HG02938 (cell line): ENCODE measurements around the gene CNTN2.

ENCODE experiments used
- ATAC-seq: cut with Tn5 transposase; IDR thresholded peaks from one replicate; pipeline ENCODE4 v1.9.1; 2021; ENCODE audit warnings: mild to moderate bottlenecking, moderate library complexity; ENCODE audit not compliant: unreplicated experiment

Gene CNTN2

GRCh38 chr1:205071028-205071409 is 28.0 kb downstream of the CNTN2 start:
- no peak for ATAC-seq

GRCh38 chr1:205071801-205072200 is 28.8 kb downstream of the CNTN2 start:
- ATAC-seq, result no peak

GRCh38 chr1:205072286-205072685 is 29.3 kb downstream of the CNTN2 start:
- ATAC-seq, result no peak

GRCh38 chr1:205072881-205073280 is 29.9 kb downstream of the CNTN2 start:
- no peak for ATAC-seq

- ATAC-seq, result no peak
Measured at GRCh38 chr1:205073511-205073910, 30.5 kb downstream of the CNTN2 start.

GRCh38 chr1:205074084-205074483 is 31.1 kb downstream of the CNTN2 start:
- ATAC-seq, result no peak

- no peak for ATAC-seq
Measured at GRCh38 chr1:205074513-205074912, 31.5 kb downstream of the CNTN2 start.

- ATAC-seq, result no peak
Measured at GRCh38 chr1:205075642-205076155, 32.7 kb downstream of the CNTN2 start.

GRCh38 chr1:205076245-205076761 is 33.3 kb downstream of the CNTN2 start:
- ATAC-seq, result no peak

- no peak for ATAC-seq
Measured at GRCh38 chr1:205077158-205077933, 34.3 kb downstream of the CNTN2 start.

GRCh38 chr1:205077934-205078311 is 34.9 kb downstream of the CNTN2 start:
- ATAC-seq, result no peak

- ATAC-seq, result no peak
Measured at GRCh38 chr1:205082431-205082830, 39.4 kb downstream of the CNTN2 start.

GRCh38 chr1:205084360-205084759 is 41.3 kb downstream of the CNTN2 start, which contains the start of gene TMEM81:
TMEM81 (minus strand) TSS chr1:205084460; CDS start chr1:205084320, 140 bp downstream.
- ATAC-seq, result no peak

GRCh38 chr1:205088341-205088740 is 45.3 kb downstream of the CNTN2 start:
- no peak for ATAC-seq

- no peak for ATAC-seq
Measured at GRCh38 chr1:205091043-205091740, 48.2 kb downstream of the CNTN2 start.

GRCh38 chr1:205095422-205095821 is 52.4 kb downstream of the CNTN2 start:
- ATAC-seq, result no peak

- ATAC-seq, result no peak
Measured at GRCh38 chr1:205098242-205098641, 55.2 kb downstream of the CNTN2 start.

- ATAC-seq, result no peak
Measured at GRCh38 chr1:205102404-205102803, 59.4 kb downstream of the CNTN2 start.

- ATAC-seq, result no peak
Measured at GRCh38 chr1:205107327-205107726, 64.3 kb downstream of the CNTN2 start.

GRCh38 chr1:205108464-205108863 is 65.5 kb downstream of the CNTN2 start:
- ATAC-seq, result no peak

- ATAC-seq, result no peak
Measured at GRCh38 chr1:205109269-205109668, 66.3 kb downstream of the CNTN2 start.

GRCh38 chr1:205109711-205110110 is 66.7 kb downstream of the CNTN2 start:
- ATAC-seq, result no peak
